GM23248 (cell line): ENCODE results near the gene GALNT7.

ENCODE experiments used
- EZH2 ChIP-seq: fragments of 200-600 bp; sonication (generic); IDR thresholded peaks from 2 replicates; pipeline ENCODE4 v1.6.1; 2018; ENCODE audit warnings: antibody characterized with exemption, mild to moderate bottlenecking; ENCODE audit not compliant: insufficient read depth, poor library complexity, severe bottlenecking
- EZH2phosphoT487 ChIP-seq: fragments of 200-600 bp; sonication (generic); IDR thresholded peaks from 2 replicates; pipeline ENCODE4 v1.6.1; 2018; ENCODE audit warnings: antibody characterized with exemption, moderate library complexity, mild to moderate bottlenecking, low read depth; ENCODE audit not compliant: insufficient read depth

- no peak for TF ChIP-seq EZH2
- TF ChIP-seq EZH2phosphoT487 = no peak
These were observed 165.7 kb downstream of the GALNT7 start, which contains the start of gene HMGB2 for GRCh38 chr4:173334085-173334890.
